SKM-1 (cell line): Measurements from ENCODE around the gene FCER2.

Experiments used
- DNase-seq: peaks from one replicate; lab custom pipeline; 2025; ENCODE audit not compliant: unreplicated experiment; lab: John Stamatoyannopoulos, UW

Gene FCER2

GRCh38 chr19:7733376-7733775 is 31.4 kb upstream of the FCER2 start:
- DNase-seq = no peak

- no peak for DNase-seq
Measured at GRCh38 chr19:7732045-7732444, 30.1 kb upstream of the FCER2 start, which contains the start of gene CLEC4G. CLEC4G (minus strand) TSS chr19:7732110; CDS start chr19:7732102, 8 bp downstream.

GRCh38 chr19:7731615-7732014 is 29.7 kb upstream of the FCER2 start:
- no peak for DNase-seq

- DNase-seq = no peak
Measured at GRCh38 chr19:7731218-7731595, 29.3 kb upstream of the FCER2 start.

GRCh38 chr19:7730286-7731217 is 28.6 kb upstream of the FCER2 start:
- DNase-seq = no peak

GRCh38 chr19:7729831-7730285 is 27.9 kb upstream of the FCER2 start:
- no peak for DNase-seq

- DNase-seq = no peak
Measured at GRCh38 chr19:7729211-7729610, 27.3 kb upstream of the FCER2 start.

- no peak for DNase-seq
Measured at GRCh38 chr19:7725791-7726190, 23.9 kb upstream of the FCER2 start.

GRCh38 chr19:7722231-7722651 is 20.3 kb upstream of the FCER2 start:
- DNase-seq = no peak

GRCh38 chr19:7720351-7720750 is 18.4 kb upstream of the FCER2 start:
- no peak for DNase-seq

- no peak for DNase-seq
Measured at GRCh38 chr19:7718668-7719067, 16.7 kb upstream of the FCER2 start.

GRCh38 chr19:7716762-7717161 is 14.8 kb upstream of the FCER2 start:
- DNase-seq = no peak

GRCh38 chr19:7715671-7716070 is 13.7 kb upstream of the FCER2 start:
- DNase-seq = no peak

- DNase-seq = no peak
Measured at GRCh38 chr19:7710616-7711015, 8.7 kb upstream of the FCER2 start.

- no peak for DNase-seq
Measured at GRCh38 chr19:7709932-7710460, 8.1 kb upstream of the FCER2 start.

GRCh38 chr19:7706955-7707456 is 5.1 kb upstream of the FCER2 start:
- DNase-seq = no peak

- DNase-seq = no peak
Measured at GRCh38 chr19:7706188-7706954, 4.4 kb upstream of the FCER2 start.

GRCh38 chr19:7705387-7706187 is 3.7 kb upstream of the FCER2 start:
- peak; percentile 90 for DNase-seq

GRCh38 chr19:7704280-7705060 is 2.5 kb upstream of the FCER2 start:
- DNase-seq = no peak

GRCh38 chr19:7703332-7703731 is 1.4 kb upstream of the FCER2 start:
- DNase-seq = no peak
